ENCODE results near the gene AHSG. TPM values are rescaled to one million over a fixed set of nuclear protein-coding genes. Genes with fewer than 3 reads are reported as not detected.

The AHSG gene
- total and polyA plus RNA-seq, 7 donors = 0.04 TPM; not detected in 6

DNA sequence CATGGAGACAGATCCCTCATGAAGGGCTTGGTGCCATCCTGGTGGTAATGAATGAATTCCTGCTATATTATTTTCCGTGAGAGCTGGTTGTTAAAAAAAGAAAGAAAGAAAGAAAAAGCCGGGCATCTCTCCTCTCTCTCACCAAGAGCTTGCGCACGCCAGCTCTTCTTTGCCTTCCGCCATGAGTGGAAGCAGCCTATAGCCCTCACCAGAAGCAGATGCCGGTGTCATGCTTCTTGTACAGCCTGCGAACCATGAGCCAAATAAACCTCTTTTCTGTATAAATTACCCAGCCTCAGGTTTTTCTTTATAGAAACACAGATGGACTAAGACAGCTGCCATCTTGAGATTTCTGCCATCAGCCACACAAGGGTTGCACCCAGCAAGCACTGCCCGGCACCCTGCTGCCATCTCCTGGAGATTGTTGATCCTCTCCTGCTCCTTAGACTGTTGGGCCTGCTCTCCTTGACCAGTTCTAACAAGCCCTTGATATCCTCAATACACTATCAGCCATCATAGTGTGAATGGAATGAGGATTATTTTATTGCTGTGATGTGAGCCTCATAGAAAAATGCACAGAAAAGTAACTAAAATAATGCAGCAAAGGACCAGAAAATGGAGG is 3.5 kb upstream of the AHSG start:
- H3K4me3 ChIP-seq = no peak overlapping the region
- TF ChIP-seq EP300 (IDR thresholded peaks at IDR 0.05) = no peak
- intact Hi-C loops (cut with DNase I) = no loop called here
- 92 to 94% methylated on average over 8 of the region's 8 CpGs for WGBS, 2 donors
- no peak overlapping the region for H3K27ac ChIP-seq
- no peaks in the 10 kb centered on the region for H3K9me3 ChIP-seq
- DNase-seq = no peak
- H3K4me1 ChIP-seq = no peaks in the 10 kb centered on the region
- peaks cover 0 to 8% (median 0%) of the 10 kb centered on the region in 3 donors for H3K27me3 ChIP-seq
- no peaks in the 10 kb centered on the region for H3K36me3 ChIP-seq

DNA sequence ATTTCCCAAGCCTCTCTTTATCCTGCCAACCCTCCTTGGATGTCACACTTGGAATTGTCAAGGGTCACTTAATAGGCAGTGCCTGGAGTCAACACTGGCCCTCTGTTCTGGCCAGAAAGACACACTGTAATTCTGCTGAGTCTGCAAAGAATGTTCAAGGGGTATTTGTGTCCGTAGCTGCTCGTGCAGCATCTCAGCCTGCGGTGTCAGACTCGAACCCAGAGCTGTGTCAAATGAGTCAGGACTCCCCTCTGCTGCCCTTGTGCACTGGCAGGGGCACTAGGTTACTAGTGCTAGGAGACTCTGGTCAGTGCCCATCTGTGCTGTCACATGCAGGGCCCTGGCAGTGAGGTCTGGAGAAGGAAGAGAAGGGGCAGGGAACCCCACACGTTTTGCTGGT is 795 bp upstream of the AHSG start:
- intact Hi-C loops (cut with DNase I) = no loop called here

DNA sequence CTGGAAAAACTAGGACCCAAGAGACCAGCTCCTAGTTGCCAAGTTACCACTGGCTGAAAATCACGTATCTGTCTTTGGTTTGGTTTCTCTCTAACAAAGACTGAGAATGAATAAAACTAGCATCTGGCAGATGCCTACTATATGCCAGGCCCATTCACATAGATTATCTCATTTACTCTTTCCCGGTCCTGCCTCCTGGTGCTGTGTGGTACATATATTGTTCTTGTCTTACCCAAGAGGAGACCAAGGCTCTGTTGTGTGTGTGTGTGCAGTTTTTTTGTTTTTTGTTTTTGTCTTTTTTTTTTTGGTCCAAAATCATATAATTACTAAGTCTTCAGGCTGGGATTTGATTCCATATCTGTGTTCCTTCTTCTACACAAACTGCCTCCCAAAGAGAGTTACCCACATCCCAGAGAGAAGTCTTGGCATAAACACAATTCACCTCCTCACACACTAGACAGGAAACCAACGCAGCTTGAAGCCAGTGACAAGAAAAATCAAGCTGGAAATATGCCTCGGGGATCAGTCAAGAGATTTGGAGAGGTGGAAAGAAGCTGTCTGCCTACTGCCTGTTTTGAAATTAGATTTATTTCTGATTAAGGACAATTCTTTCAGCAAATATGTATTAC is 891 bp downstream of the AHSG start:
- intact Hi-C loops (cut with DNase I) = loop anchor here (2.0 kb wide), 2 partner anchors 207 to 1101 kb away; no protein-coding TSS in a partner anchor
- TF ChIP-seq POLR2A (IDR thresholded peaks at IDR 0.05) (no peak), EP300 (IDR thresholded peaks at IDR 0.05) (no peak), POLR2AphosphoS5 (IDR thresholded peaks at IDR 0.05) (no peak)
- TF ChIP-seq, protein P1, sequence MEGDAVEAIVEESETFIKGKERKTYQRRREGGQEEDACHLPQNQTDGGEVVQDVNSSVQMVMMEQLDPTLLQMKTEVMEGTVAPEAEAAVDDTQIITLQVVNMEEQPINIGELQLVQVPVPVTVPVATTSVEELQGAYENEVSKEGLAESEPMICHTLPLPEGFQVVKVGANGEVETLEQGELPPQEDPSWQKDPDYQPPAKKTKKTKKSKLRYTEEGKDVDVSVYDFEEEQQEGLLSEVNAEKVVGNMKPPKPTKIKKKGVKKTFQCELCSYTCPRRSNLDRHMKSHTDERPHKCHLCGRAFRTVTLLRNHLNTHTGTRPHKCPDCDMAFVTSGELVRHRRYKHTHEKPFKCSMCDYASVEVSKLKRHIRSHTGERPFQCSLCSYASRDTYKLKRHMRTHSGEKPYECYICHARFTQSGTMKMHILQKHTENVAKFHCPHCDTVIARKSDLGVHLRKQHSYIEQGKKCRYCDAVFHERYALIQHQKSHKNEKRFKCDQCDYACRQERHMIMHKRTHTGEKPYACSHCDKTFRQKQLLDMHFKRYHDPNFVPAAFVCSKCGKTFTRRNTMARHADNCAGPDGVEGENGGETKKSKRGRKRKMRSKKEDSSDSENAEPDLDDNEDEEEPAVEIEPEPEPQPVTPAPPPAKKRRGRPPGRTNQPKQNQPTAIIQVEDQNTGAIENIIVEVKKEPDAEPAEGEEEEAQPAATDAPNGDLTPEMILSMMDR (IDR thresholded peaks at IDR 0.05) = no peak
- 62 to 72% methylated on average over 4 of the region's 4 CpGs for WGBS, 2 donors

More for the DNA sequence above, 795 bp upstream of the AHSG start:
- Histone ChIP-seq H3K4me1 (peaks cover 0 to 5% (median 4%) of the 10 kb centered on the region in 4 donors), H3K27ac (no peak overlapping the region), H3K4me3 (no peak overlapping the region), H3K9me3 (no peaks in the 10 kb centered on the region), H3K27me3 (peaks cover 0 to 14% (median 0%) of the 10 kb centered on the region in 3 donors), H3K36me3 (no peaks in the 10 kb centered on the region)
- DNase-seq = no peak
- TF ChIP-seq POLR2AphosphoS5 (IDR thresholded peaks at IDR 0.05) (no peak), POLR2A (IDR thresholded peaks at IDR 0.05) (no peak), EP300 (IDR thresholded peaks at IDR 0.05) (no peak)
- TF ChIP-seq, protein P1 (IDR thresholded peaks at IDR 0.05) = no peak
- 72 to 80% methylated on average over 5 of the region's 5 CpGs for WGBS, 2 donors

DNA sequence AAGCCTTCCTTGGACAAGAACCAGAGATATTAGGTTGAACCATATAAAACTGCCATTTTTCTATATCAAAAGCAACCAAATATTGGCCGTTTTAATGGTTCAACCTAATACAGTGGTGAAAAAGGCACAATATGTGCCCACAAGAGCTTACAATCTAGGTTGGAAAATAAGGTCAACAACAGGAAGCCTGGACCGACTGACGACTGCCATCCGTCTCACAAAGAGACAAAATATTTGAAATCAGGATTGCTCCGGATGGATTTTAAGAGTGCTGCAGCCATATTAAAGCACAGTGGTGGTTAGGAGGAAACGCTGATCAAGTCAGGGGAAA is 1.4 kb downstream of the AHSG start:
- peaks cover 0 to 27% (median 0%) of the 10 kb centered on the region in 3 donors for H3K27me3 ChIP-seq
- DNase-seq = no peak
- peaks cover 0 to 10% (median 8%) of the 10 kb centered on the region in 4 donors for H3K4me1 ChIP-seq
- TF ChIP-seq EP300 (IDR thresholded peaks at IDR 0.05) = no peak
- TF ChIP-seq, protein P1 (IDR thresholded peaks at IDR 0.05) = no peak
- TF ChIP-seq POLR2AphosphoS5 (IDR thresholded peaks at IDR 0.05) = no peak
- no peak for TF ChIP-seq POLR2A (IDR thresholded peaks at IDR 0.05)
- 52 to 54% methylated on average over 6 of the region's 6 CpGs for WGBS, 2 donors
- no peak overlapping the region for H3K4me3 ChIP-seq
- intact Hi-C loops (cut with DNase I) = loop anchor here (2.0 kb wide), 2 partner anchors 207 to 1101 kb away; no protein-coding TSS in a partner anchor
- no peaks in the 10 kb centered on the region for H3K9me3 ChIP-seq
- no peak overlapping the region for H3K27ac ChIP-seq
- no peaks in the 10 kb centered on the region for H3K36me3 ChIP-seq

More for the DNA sequence above, 891 bp downstream of the AHSG start:
- Histone ChIP-seq H3K27ac (no peak overlapping the region), H3K36me3 (no peaks in the 10 kb centered on the region), H3K4me3 (no peak overlapping the region), H3K9me3 (no peaks in the 10 kb centered on the region), H3K4me1 (peaks cover 0 to 10% (median 8%) of the 10 kb centered on the region in 4 donors), H3K27me3 (peaks cover 0 to 27% (median 0%) of the 10 kb centered on the region in 3 donors)
- no peak for DNase-seq
